Kidney capillary endothelial cell (primary cell): ENCODE data around the gene AURKAIP1.
"Not testable (repeated sequence)": the region's sequence is repeated elsewhere in the genome, so short reads cannot be mapped to it uniquely, and the experiment has no call there.

Source experiments
- DNase-seq: peaks from one replicate; pipeline ENCODE4 v3.0.0-alpha.2; 2018; ENCODE audit warnings: low spot score

The AURKAIP1 gene

DNA sequence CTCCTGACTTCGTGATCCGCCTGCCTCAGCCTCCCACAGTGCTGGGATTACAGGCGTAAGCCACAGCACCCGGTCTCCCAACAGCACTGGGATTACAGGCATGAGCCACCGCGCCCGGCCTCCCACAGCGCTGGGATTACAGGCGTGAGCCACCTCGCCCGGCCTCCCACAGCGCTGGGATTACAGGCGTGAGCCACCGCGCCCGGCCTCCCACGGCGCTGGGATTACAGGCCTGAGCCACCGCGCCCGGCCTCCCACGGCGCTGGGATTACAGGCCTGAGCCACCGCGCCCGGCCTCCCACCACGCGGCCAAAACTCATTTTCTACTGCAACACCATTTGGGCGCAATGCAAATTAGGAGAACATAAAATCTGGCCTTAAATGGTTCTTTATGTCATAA, 10.3 kb upstream of the AURKAIP1 start:
- DNase-seq: not testable (repeated sequence)

DNA sequence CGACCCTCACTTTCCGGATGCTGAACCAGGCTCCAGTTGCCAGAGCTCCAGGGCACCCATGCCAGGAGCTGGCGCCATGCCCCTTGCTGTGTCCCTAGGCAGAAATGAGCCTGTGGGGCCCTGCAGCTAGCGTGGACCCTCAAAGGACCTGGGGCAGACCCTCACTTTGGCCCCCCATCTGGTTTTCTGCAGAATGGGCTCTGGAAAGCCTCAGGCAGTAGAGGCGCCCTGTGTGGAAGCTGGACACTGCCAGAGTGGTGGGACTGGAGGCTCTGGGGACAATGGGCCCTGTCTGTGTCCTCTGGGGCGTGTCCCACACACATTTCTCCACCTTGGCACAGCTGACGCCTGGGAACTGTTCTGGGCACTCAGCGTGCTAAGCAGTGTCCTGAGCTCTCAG, 6.3 kb upstream of the AURKAIP1 start:
- DNase-seq: no peak

DNA sequence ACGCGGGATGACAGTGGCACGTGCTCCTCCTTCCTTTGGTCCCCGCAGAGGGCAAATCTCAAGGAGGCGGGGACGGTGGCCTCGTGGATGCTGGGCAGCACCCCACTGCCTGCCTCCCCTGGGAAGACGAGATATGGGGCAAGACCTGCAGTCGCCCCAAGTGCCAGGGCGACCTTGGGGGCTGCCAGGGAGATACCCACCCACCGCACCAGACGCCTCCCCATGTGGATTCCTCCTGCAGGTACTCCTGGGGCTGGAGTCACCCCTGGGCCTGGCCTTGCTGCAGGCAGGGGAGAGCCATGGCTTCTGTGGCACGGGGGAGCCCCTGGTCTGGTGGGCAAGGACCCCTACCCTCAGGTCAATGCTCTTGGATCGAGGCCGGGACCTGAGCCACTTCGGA, 5.9 kb upstream of the AURKAIP1 start:
- no peak for DNase-seq

DNA sequence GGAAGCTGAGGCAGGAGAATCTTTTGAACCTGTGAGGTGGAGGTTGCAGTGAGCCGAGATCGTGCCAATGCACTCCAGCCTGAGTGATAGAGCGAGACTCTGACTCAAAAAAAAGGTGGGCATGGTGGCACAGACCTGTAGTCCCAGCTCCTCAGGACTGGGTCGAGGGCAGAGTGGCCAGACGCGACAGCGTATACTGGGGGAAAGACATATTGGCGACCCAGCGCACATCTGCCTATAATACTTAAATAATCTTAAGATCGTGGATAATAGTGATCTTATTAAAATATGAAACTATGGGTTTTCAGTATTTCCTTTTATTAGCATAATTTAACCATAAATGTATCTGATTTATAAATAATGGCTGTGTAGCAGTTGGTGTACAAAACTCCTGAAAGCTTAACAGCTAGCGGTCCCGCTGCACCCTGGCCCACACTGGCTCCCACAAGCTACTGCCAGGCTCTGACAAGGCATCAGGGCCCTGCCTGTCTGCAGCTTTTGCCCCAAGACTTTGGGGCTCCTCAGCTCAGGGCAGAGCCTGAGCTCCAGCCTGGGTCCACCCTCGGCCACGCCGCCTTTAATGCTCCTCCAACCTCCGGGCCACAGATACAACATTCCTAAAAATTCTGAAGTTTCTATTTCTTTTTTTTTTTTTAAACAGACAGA, 2.7 kb upstream of the AURKAIP1 start:
- no peak for DNase-seq

DNA sequence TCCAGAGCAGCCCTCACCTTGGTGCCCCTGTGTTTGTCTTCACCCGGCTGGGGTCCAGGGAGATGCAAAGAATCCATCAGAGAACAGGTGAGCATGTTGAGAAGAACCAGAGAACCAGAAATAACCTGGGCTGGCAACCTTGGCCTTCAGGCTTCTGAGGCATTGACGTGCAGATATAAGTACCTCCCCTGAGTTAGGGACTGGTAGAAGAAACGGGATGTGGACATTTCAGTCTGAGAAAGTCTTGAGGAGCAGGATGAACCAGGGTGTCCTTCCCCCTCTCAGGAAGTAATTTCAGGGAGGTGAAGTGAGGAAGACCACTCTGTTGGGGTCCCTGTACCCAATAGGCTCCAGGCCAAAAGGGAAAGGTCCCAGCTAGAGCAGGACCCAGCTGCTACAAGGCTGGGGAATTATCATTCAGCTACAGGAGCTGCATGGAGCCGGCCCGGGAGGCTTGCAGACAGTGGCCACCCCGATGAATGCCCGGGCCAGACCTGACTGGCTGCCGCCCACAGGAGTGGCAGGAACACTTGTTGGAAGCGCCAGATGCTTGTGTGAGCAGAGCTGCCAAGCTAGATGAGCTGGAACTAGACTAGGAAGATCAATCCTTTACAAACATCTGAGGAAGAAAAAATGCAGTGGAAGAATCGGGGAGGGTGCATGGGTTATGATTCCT, 1.7 kb upstream of the AURKAIP1 start:
- no peak for DNase-seq

DNA sequence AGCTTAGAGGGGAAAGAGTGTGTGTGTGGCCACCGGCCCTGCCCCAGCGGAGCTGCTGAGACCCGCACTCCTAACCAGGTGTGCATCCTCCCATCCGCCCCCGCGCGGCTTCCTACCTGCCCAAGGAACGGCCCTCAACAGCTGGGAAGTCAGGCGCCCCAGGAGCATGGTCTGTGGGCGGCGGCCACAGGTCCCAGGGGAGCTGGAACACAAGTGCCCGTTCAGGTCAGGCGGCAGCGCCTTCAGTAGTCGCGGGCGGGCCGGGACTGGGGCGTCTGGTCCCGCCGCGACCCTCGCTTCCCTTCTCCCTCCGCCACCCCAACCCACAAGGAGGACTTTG, 448 bp downstream of the AURKAIP1 start:
- no peak for DNase-seq

DNA sequence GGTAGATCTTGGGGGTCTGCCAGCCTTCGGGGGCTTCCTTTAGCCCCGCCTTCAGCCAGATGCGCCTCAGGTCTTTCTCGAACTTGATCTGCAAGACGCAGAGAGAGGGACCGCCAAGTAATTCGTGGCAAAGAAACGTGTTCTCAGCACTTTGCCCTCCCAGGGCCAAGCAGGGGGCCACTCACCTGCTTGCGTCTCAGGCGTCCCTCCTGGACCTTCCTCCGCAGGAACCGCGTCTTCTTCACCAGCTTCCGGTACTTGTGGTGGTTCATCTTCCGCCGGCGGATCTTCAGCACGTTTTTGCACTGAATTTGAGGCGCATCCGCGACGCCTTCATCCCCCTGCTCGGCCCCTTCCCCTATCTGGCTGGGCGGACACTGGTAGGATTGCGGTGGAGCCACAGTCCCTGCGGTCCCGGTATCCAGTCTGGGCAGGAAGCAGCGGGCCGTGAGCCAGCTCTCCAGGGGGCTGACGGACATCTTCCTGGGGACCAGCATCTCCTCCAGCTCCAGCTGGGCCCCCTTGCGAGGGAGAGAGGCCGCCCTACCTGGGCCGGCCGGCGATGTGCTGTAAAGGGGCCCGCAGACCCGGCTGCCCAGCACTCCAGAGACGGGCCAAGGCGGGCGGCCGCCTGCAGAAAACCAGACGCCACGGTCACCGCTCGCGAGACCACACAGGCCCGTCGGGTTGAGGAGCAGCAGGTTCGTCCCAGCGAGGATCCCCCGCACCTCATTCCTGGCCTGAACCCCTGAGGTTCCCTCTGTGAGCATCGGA, 1.0 kb downstream of the AURKAIP1 start:
- no peak for DNase-seq

DNA sequence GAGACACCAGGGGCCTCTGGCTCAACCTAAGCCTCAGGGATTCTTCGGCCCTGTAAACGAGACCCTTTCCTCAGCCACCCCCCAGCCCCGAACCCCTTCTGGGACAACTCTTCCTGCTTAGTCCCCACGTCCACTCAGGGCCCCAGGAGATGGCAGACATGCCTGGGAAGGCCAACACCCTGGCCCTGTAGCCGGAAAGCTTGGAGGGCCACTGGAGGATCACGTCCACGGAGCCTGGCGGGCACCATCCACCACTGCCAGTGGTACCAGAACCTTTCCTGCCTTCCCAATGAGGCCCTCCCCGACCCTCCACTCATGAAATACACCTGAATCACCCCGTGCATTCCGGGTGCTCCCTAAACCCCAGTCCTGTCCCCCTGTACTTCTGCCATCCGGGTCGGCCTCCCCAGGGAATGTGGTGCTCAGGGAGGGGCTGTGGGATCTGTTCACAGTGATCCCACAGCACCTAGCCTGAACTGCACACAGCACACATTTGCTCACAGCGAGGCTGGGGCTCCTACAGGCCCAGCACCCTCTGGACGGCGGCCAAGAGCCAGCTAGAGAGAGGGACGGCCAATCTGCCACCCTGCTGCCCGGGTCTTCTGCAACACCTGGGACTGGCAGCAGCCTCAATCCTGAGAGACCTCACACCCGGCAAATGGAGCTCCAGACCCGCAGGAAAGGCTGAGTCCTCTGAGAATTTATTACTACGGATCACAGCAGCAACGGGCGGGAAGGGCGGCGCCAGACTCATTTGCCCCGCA, 1.8 kb downstream of the AURKAIP1 start:
- DNase-seq: no peak

DNA sequence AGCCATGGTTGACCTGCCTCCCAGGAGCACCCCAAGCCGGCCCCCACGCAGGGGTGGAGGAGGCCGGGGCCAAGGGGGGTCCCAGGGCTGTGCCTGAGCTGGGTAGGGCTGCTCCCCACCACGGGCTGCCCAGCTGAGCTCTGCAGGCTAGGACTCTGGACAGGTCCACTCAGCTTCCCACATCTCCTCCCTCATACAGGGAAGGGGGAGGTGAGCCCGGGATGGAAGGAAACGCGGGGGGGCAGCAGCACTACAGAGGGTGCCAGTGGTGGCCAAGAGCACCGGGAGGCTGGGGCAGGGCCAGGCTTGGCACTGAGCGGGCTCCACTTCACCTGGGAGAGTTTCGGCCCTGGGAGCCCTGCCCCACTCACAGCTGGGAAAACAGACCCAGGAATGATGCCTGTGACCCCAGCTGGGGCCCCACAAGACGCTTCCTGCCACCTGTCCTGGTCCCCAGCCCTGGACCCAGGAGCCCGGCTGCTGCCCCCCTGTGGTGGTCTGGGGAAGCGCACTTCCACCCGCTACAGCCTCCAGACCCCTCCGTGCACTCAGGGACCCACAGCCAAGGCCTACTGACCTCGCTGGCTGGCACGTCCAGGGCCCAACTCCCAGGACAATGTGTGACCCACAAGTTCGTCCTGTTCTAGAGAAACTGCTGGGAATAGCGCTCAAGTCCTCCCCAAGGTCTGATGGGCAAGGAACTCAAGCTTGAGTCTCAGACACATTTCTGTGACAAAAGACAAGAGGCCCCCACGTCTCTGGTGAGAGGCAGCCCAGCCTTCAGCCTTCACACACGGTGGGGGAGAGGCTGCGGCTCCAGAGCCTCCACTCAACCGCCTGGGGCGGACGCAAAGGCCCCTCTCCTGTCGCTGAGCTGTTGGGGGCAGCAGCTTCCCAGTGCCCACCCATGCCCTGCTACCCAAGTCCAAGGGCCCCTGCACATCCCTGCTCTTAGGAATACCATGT, 3.0 kb downstream of the AURKAIP1 start:
- DNase-seq: peak; percentile 31

DNA sequence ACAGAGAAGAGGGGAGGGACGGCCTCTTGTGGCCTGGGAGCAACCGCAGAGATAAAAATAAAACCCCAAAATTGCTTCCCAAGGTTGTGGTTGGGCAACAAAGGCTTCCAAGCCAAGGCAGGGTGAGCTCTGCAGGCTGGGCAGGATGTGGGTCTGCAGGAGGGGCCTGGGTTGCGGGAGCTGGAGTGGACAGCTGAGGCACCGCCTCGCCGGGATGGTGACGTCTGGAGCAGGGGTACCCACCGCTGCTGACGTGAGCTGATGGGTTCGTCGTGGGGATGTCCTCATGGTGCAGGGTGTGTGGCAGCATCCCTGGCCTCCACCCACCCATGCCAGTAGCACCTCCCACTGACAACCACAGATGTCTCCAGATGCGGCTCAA, 3.7 kb downstream of the AURKAIP1 start:
- no peak for DNase-seq

DNA sequence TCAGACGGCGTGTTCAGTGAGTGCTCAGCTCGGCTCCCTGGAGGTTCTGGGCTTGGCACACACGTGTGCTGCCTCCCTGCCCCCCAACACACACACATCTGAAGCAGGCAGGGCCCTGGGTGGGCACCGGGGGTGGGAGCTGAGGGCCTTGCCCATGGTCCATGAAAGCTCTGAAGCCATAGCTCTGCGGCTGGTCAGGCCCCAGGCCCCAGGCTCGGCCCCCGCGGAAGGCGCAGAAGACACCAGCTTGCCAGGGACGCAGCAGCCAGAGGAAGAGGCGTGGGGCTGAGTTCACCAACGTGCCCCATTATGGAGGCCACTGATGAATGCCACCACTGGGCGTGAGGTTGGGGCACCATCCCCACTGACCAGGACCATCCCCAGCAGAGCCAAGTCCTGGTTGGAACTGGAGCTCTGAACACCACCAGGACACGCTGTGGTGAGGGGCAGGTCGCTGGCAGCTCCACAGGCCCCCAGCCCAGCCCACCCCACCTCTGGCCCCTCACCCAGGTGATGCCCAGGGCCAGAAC, 4.2 kb downstream of the AURKAIP1 start:
- DNase-seq: no peak

DNA sequence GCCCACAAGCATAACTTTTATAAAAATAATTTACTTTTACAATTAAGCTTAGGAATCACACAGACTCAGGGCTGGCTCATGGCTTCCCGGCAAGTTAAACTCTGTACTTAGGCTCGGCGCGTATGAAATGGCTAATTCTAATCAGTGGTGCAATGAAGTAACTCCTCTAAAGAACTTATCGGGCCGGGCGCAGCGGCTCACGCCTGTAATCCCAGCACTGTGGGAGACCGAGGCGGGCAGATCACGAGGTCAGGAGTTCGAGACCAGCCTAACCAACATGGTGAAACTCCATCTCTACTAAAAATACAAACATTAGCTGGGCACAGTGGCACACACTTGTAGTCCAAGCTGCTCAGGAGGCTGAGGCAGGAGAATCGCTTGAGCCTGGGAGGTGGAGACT, 4.9 kb downstream of the AURKAIP1 start:
- DNase-seq: not testable (repeated sequence)

DNA sequence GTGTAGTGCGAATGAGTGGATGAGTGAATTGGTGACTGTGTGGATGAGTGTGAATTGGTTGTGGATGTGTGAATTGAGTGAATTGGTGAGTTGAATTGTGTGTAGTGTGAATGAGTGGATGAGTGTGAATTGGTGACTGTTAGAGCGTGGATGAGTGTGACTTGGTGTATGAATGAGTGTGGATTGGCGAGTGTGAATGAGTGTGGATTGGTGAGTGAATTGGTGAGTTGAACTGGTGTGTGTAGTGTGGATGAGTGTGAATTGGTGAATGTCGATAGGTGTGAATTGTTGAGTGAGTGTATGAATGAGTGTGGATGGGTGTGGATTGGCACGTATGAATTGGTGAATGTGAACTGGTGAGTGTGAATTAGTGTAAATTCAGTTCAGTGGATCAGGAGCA, 7.7 kb downstream of the AURKAIP1 start:
- no peak for DNase-seq

DNA sequence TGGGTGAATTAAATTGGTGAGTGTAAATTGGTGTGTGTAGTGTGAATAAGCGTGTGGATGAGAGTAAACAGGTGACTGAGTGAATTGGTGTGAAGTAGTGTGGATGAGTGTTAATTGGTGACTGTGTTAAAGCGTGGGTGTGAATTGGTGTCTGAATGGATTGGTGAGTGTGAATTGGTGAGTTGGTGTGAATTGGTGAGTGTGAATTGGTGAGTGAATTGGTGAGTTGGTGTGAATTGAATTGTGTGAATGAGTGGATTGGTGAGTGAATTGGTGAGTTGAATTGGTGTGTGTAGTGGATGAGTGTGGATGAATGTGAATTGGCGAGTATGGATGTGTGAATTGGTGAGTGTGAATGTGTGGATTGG, 8.3 kb downstream of the AURKAIP1 start:
- no peak for DNase-seq

DNA sequence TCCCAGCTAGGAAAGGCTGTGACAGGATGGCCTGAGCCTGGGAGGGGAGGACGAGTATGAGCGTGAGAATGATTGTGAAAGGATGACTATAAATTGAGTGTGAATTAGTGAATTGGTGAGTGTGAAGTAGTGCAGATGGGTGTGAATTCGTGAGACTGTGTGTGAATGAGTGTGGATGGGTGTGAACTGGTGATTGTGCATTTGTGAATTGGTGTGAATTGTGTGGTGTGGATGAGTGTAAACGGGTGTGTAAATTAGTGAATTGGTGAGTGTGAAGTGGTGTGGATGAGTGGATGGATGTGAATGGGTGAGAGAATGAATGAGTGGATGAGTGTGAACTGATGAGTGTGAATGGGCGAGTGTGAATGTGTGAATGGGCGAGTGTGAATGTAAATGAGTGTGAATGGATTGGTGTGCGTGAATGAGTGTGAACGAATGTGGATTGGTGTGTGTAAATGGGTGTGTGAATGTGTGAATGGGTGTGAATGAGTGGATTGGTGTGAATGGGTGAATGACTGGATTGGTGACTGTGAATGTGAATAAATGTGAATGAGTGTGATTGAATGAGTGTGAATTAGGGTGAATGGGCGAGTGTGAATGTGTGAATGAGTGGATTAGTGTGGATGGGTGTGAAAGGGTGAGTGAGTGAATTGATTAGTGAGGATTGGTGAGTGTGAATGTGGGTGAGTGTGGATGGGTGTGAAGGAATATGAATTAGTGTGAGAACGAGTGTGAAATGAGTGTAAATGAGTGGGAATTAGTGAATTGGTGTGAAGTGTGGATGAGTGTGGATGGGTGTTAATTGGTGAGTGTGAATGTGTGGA, 8.9 kb downstream of the AURKAIP1 start:
- no peak for DNase-seq

DNA sequence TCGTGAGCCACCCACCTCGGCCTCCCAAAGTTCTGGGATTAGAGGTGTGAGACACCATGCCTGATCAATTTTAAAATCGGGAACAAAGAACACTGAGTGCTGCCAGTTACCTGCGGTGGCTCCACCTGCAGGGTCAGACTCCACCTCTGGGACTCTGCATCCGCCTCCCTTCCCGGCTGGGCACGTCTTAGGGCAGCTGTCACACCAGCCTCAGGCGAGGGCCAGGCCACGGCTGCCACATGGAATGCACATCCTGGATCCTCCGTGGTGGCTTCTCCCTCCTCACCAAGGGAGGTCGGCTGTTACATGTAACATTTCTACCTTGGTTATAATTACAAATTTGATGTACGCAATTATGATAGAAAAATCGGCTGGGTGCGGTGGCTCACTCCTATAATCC, 10.7 kb downstream of the AURKAIP1 start:
- no peak for DNase-seq

DNA sequence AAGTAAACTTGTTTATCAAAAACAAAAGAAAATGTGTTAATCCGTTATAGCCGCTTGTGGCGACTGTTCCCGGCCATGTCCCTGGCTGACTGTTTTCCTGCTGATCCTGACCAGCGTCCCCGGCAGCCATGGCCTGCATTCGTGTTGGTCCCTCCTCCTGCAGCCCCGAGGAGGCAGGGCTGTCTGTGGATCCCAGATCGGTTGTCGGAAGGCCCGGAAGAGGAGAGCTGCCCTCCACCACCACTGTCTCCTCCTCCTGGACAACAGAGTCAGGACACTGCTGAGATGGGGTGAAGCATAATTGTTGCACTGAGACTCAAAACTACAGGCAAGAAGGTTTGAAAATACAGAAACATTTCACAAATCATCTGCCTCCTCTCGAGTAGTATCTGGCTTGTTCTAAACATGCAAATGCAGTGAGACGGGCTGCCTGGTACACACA, 13.0 kb downstream of the AURKAIP1 start:
- DNase-seq: no peak

DNA sequence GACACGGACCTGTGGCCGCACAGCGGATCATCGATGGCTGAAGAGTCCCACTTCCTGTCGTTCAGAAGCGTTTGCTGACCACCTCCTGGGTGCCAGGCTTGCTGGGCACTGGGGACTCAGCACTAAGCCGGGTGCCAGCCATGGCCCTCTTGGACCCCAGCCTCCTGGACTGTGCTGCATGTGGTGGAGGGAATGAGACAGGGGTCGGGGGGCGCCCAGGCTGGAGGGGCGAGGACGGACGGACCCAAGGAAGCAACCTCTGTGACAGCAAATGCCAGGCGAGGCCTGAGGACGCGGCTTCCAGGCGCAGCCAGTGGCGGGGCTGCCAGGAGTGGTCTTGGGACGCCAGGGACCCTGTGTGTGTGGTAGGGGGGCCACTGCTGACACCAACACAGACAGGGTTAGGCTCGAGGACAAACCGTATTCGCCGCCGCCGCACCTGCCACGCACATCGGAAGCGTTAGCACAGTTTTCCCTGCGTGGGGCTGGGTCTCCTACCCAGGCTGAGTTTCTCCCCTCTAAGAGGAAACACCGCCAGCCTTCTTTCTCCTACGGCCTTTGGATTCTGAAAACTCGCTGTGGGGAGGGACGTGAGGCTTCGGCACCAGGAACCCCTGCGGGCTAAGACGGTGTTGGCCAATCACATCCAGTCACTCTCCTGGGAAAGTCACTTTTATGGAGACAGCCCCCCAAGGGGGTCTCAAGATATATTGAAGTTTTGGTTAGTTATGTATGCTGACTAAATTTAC, 13.6 kb downstream of the AURKAIP1 start:
- no peak for DNase-seq

DNA sequence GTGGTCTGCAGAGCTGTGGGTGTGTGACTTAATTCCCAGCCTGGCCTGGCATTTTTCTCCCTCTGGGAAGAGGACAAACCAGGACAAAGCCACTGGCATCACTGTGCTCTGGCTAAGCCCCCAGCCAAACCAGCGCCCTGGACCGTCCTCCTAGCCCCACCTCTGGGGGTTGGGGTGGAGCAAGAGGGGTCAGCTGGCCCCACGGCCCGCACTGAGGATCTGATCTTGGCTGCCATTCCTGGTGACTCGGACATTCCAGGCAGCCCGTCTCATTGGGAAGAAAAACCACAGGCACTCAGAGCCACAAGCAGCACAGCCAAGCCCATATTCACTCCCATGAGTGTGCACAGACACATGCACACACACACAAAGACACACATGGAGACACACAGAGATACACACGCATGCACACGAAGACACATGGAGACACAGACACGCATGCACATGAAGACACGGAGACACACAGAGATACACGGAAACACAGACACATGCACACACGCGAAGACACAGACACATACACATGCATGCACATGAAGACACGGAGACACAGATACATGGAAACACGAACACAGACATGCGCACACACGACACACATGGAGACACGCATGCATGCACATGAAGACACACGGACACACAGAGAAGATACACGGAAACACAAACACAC, 14.4 kb downstream of the AURKAIP1 start:
- peak; percentile 48 for DNase-seq
